ENCODE results near the gene USP50. TPM values are rescaled to one million over a fixed set of nuclear protein-coding genes. Genes with fewer than 3 reads are reported as not detected.
"Not testable (repeated sequence)": the region's sequence is repeated elsewhere in the genome, so short reads cannot be mapped to it uniquely, and the experiment has no call there.

USP50 gene
- total RNA-seq, 4 donors from 2014 or later = not detected

DNA sequence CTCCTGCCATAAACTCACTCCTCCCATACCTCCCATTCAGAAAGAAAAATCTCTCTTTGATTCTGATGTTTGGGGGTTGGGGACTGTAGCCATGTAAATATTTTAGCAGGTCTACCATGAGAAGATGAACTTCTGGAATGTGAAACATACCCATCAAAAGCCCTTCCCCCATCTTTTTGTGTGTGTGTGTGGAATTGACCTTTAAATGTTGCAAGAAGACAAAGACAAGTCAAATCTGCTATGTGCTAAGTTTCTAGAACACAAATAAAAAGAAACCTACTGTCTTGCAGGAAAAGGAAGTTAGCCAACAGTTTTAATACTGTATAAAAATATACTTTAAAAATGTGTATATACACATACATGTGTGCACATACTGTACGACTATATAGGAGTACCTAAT, 29.7 kb upstream of the USP50 start:
- no peaks in the 10 kb centered on the region for H3K27me3 ChIP-seq
- 59% methylated on average over 1 of the region's 1 CpG for WGBS
- no peak overlapping the region for H3K4me3 ChIP-seq
- no peaks in the 10 kb centered on the region for H3K4me1 ChIP-seq
- H3K36me3 ChIP-seq = peaks cover 29 to 100% (median 80%) of the 10 kb centered on the region in 4 donors
- DNase-seq (ENCODE audit: extremely low spot score) = no peak
- intact Hi-C loops (cut with DNase I) = loop anchor here (10.0 kb wide), 1 partner anchor 81 kb away; no protein-coding TSS in a partner anchor
- TF ChIP-seq POLR2AphosphoS5 (IDR thresholded peaks at IDR 0.05) = no peak
- TF ChIP-seq, protein P1, sequence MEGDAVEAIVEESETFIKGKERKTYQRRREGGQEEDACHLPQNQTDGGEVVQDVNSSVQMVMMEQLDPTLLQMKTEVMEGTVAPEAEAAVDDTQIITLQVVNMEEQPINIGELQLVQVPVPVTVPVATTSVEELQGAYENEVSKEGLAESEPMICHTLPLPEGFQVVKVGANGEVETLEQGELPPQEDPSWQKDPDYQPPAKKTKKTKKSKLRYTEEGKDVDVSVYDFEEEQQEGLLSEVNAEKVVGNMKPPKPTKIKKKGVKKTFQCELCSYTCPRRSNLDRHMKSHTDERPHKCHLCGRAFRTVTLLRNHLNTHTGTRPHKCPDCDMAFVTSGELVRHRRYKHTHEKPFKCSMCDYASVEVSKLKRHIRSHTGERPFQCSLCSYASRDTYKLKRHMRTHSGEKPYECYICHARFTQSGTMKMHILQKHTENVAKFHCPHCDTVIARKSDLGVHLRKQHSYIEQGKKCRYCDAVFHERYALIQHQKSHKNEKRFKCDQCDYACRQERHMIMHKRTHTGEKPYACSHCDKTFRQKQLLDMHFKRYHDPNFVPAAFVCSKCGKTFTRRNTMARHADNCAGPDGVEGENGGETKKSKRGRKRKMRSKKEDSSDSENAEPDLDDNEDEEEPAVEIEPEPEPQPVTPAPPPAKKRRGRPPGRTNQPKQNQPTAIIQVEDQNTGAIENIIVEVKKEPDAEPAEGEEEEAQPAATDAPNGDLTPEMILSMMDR (IDR thresholded peaks at IDR 0.05) = no peak
- no peak for TF ChIP-seq EP300 (IDR thresholded peaks at IDR 0.05)
- no peak for TF ChIP-seq POLR2A (IDR thresholded peaks at IDR 0.05; ENCODE audit: low read depth)
- H3K9me3 ChIP-seq = no peaks in the 10 kb centered on the region
- H3K27ac ChIP-seq (replicated peaks in 1 of 4) = no peak overlapping the region

DNA sequence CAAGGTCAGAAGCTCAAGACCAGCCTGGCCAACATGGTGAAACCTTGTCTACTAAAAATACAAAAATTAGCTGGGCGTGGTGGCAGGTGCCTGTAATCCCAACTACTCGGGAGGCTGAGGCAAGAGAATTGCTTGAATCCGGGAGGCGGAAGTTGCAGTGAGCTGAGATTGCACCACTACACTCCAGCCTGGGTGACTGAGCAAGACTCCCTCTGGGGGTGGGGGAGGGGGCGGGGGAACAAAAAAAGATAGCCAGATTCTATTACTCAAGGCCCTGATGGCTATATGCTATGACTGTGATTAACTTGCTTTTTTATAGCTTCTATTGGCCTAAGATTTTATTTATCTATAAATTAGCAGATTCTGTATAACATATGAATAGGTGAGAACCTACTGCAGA, 27.4 kb upstream of the USP50 start:
- DNase-seq (ENCODE audit: extremely low spot score); H3K4me3 ChIP-seq; H3K4me1 ChIP-seq; H3K9me3 ChIP-seq; H3K27me3 ChIP-seq; H3K27ac ChIP-seq (replicated peaks in 1 of 4): not testable (repeated sequence)
- intact Hi-C loops (cut with DNase I) = loop anchor here (10.0 kb wide), 1 partner anchor 79 kb away; no protein-coding TSS in a partner anchor
- 95% methylated on average over 5 of the region's 5 CpGs for WGBS
- peaks cover 28 to 99% (median 75%) of the 10 kb centered on the region in 4 donors for H3K36me3 ChIP-seq

- no peak overlapping the region for H3K4me3 ChIP-seq
- no peak overlapping the region for H3K27ac ChIP-seq (replicated peaks in 1 of 4)
- 98% methylated on average over 4 of the region's 4 CpGs for WGBS
- DNase-seq (ENCODE audit: extremely low spot score) = no peak
- H3K36me3 ChIP-seq = peaks cover 28 to 83% (median 57%) of the 10 kb centered on the region in 4 donors
- H3K4me1 ChIP-seq = no peaks in the 10 kb centered on the region
- no peaks in the 10 kb centered on the region for H3K27me3 ChIP-seq
- intact Hi-C loops (cut with DNase I) = no loop called here
- TF ChIP-seq POLR2A (IDR thresholded peaks at IDR 0.05; ENCODE audit: low read depth) (no peak), POLR2AphosphoS5 (IDR thresholded peaks at IDR 0.05) (no peak), EP300 (IDR thresholded peaks at IDR 0.05) (no peak)
- TF ChIP-seq, protein P1 (IDR thresholded peaks at IDR 0.05) = no peak
- no peaks in the 10 kb centered on the region for H3K9me3 ChIP-seq
Measured at GRCh38 chr15:50563756-50564155, 17.3 kb upstream of the USP50 start.

DNA sequence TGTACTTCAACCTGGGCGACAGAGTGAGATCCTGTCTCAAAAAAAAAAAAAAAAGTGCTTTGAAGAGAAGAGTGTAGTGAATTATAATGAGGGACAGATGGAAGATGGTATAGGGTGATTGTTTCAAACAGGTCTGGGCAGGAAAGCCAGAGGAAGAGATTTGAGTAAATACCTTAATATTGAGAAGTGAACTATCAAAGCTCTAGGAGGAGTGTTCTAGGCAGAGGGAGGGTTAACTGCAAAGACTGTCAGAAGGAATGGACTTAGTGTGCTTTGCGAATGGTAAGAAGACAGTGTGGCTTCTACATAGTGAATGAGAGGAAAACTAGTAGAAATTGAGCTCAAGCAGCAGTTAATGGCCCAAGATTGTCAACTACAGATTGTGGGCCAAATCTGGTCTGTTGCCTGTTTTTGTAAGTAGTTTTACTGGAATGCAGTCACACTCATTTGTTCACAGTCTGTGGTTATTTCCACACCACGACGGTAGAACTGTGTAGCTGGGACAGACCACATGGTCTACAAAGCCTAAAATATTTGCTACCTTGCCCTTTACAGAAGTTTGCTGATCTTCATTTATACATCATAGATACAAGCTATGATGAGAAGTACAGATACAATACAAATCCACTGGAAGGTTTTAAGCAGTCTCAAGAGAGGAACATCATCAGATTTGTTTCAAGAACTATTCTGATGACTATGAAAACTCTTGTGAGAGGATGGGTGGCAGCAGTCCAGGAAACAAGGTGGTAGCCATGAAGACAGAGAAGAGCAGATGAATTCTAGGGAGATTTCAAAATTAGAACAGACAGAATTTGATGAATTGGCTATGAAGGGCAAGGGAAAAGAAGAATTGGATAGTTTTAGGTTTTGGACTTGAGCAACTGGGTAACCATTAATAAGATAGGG, 16.5 kb upstream of the USP50 start:
- no peaks in the 10 kb centered on the region for H3K27me3 ChIP-seq
- H3K27ac ChIP-seq (replicated peaks in 1 of 4) = no peak overlapping the region
- H3K4me3 ChIP-seq = no peak overlapping the region
- H3K4me1 ChIP-seq = no peaks in the 10 kb centered on the region
- no peak for DNase-seq (ENCODE audit: extremely low spot score)
- peaks cover 22 to 83% (median 55%) of the 10 kb centered on the region in 4 donors for H3K36me3 ChIP-seq
- intact Hi-C loops (cut with DNase I) = no loop called here
- WGBS = 79% methylated on average over 4 of the region's 4 CpGs
- H3K9me3 ChIP-seq = no peaks in the 10 kb centered on the region
- no peak for TF ChIP-seq POLR2AphosphoS5 (IDR thresholded peaks at IDR 0.05)
- TF ChIP-seq POLR2A (IDR thresholded peaks at IDR 0.05; ENCODE audit: low read depth) = no peak
- TF ChIP-seq, protein P1 (IDR thresholded peaks at IDR 0.05) = no peak
- no peak for TF ChIP-seq EP300 (IDR thresholded peaks at IDR 0.05)

DNA sequence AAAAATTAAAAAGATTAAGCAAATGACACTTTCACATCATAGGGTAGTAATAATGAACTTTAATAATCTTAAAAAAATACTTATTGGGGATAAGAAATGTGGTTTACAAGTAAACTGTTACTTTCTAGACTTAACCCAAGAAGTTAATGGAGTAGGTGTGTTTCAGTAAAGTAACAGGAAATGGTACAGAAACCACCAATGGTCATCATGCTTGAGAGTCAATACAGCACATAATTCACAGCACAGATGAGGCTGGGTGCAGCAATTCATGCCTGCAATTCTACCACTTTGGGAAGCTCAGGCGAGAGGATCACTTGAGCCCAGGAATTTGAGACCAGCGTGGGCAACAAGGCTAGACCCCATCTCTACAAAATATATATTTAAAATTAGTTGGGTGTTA, 11.5 kb upstream of the USP50 start:
- Histone ChIP-seq H3K36me3 (peaks cover 17 to 53% (median 32%) of the 10 kb centered on the region in 4 donors), H3K27me3 (no peaks in the 10 kb centered on the region), H3K4me3 (no peak overlapping the region), H3K9me3 (no peaks in the 10 kb centered on the region), H3K4me1 (no peaks in the 10 kb centered on the region), H3K27ac (replicated peaks in 1 of 4) (no peak overlapping the region)
- no peak for DNase-seq (ENCODE audit: extremely low spot score)
- TF ChIP-seq EP300 (IDR thresholded peaks at IDR 0.05) = no peak
- TF ChIP-seq POLR2AphosphoS5 (IDR thresholded peaks at IDR 0.05) = no peak
- no peak for TF ChIP-seq POLR2A (IDR thresholded peaks at IDR 0.05; ENCODE audit: low read depth)
- TF ChIP-seq, protein P1 (IDR thresholded peaks at IDR 0.05) = no peak
- intact Hi-C loops (cut with DNase I) = no loop called here
- WGBS = 85% methylated on average over 2 of the region's 2 CpGs
